Type B pancreatic cell (in vitro differentiated cells): ENCODE data around the gene ARHGEF38. TPM values are rescaled to one million over a fixed set of nuclear protein-coding genes. Genes with fewer than 3 reads are reported as not detected.
"Not testable (repeated sequence)": the region's sequence is repeated elsewhere in the genome, so short reads cannot be mapped to it uniquely, and the experiment has no call there.

Experiments
- DNase-seq: peaks from one replicate; pipeline ENCODE4 v3.0.0; 2021; ENCODE audit warnings: mixed read lengths; ENCODE audit not compliant: unreplicated experiment; ENCODE audit errors: extremely low spot score
- H3K27ac Mint-ChIP-seq: 2 replicates; pipeline ENCODE4 v1.8.0; 2021; ENCODE audit warnings: mild to moderate bottlenecking, mixed read lengths
- H3K27me3 Mint-ChIP-seq: 2 replicates; pipeline ENCODE4 v1.8.0; 2021; ENCODE audit warnings: mixed read lengths
- H3K36me3 Mint-ChIP-seq: 2 replicates; pipeline ENCODE4 v1.8.0; 2021; ENCODE audit warnings: mixed read lengths
- H3K4me1 Mint-ChIP-seq: one replicate; pipeline ENCODE4 v1.8.0; 2021; ENCODE audit warnings: mixed read lengths; ENCODE audit not compliant: unreplicated experiment
- H3K4me3 Mint-ChIP-seq: 2 replicates; pipeline ENCODE4 v1.8.0; 2021; ENCODE audit warnings: mild to moderate bottlenecking, mixed read lengths
- H3K9me3 Mint-ChIP-seq: 2 replicates; pipeline ENCODE4 v1.8.0; 2021; ENCODE audit warnings: mixed read lengths
- CTCF ChIP-seq: fragments of 200-600 bp; sonication (generic); conservative IDR thresholded peaks from 2 replicates; pipeline ENCODE4 v1.5.0; 2021; ENCODE audit warnings: antibody characterized with exemption, mild to moderate bottlenecking
- total RNA-seq: library from RNA; stranded (reverse); gene quantifications from 2 replicates; pipeline ENCODE4 v1.2.1, GENCODE V29; 2021; ENCODE audit warnings: low replicate concordance

Gene ARHGEF38
- total RNA-seq, 1 donor from 2014 or later, result 2.4 TPM

GRCh38 chr4:105677709-105678108 lies 125.3 kb downstream of the ARHGEF38 start:
- no peaks in the 10 kb centered on the region for H3K27me3 Mint-ChIP-seq
- TF ChIP-seq CTCF, result no peak
- H3K4me3 Mint-ChIP-seq, result no peak overlapping the region
- peaks cover 8% of the 10 kb centered on the region for H3K36me3 Mint-ChIP-seq
- H3K27ac Mint-ChIP-seq, result no peak overlapping the region
- H3K9me3 Mint-ChIP-seq, result peaks cover 4% of the 10 kb centered on the region
- H3K4me1 Mint-ChIP-seq, result peaks cover 3% of the 10 kb centered on the region
- DNase-seq, result no peak

GRCh38 chr4:105679186-105679585 lies 126.8 kb downstream of the ARHGEF38 start:
- peaks cover 4% of the 10 kb centered on the region for H3K9me3 Mint-ChIP-seq
- no peaks in the 10 kb centered on the region for H3K27me3 Mint-ChIP-seq
- peaks cover 7% of the 10 kb centered on the region for H3K4me1 Mint-ChIP-seq
- TF ChIP-seq CTCF, result no peak
- no peak overlapping the region for H3K27ac Mint-ChIP-seq
- DNase-seq, result no peak
- peaks cover 11% of the 10 kb centered on the region for H3K36me3 Mint-ChIP-seq
- H3K4me3 Mint-ChIP-seq, result no peak overlapping the region

GRCh38 chr4:105683038-105683437 lies 130.6 kb downstream of the ARHGEF38 start:
- Mint-ChIP-seq H3K27ac (no peak overlapping the region), H3K27me3 (no peaks in the 10 kb centered on the region), H3K9me3 (peaks cover 4% of the 10 kb centered on the region), H3K36me3 (peaks cover 19% of the 10 kb centered on the region), H3K4me1 (peaks cover 7% of the 10 kb centered on the region), H3K4me3 (no peak overlapping the region)
- no peak for DNase-seq
- no peak for TF ChIP-seq CTCF

- Mint-ChIP-seq H3K27ac (no peak overlapping the region), H3K4me3 (no peak overlapping the region), H3K4me1 (peaks cover 4% of the 10 kb centered on the region), H3K27me3 (no peaks in the 10 kb centered on the region), H3K36me3 (peaks cover 36% of the 10 kb centered on the region), H3K9me3 (no peaks in the 10 kb centered on the region)
- DNase-seq, result no peak
- no peak for TF ChIP-seq CTCF
Measured at GRCh38 chr4:105686571-105686970, 134.2 kb downstream of the ARHGEF38 start.

- not testable (repeated sequence) for H3K9me3 Mint-ChIP-seq, H3K27ac Mint-ChIP-seq, H3K4me3 Mint-ChIP-seq, H3K27me3 Mint-ChIP-seq, DNase-seq, H3K4me1 Mint-ChIP-seq
- H3K36me3 Mint-ChIP-seq, result peaks cover 38% of the 10 kb centered on the region
Measured at GRCh38 chr4:105694812-105695211, 142.4 kb downstream of the ARHGEF38 start.

- H3K27ac Mint-ChIP-seq, H3K4me1 Mint-ChIP-seq, DNase-seq, H3K4me3 Mint-ChIP-seq, H3K27me3 Mint-ChIP-seq, H3K9me3 Mint-ChIP-seq: not testable (repeated sequence)
- H3K36me3 Mint-ChIP-seq, result peaks cover 32% of the 10 kb centered on the region
Measured at GRCh38 chr4:105695832-105696231, 143.4 kb downstream of the ARHGEF38 start.

- no peak for DNase-seq
- no peak overlapping the region for H3K4me3 Mint-ChIP-seq
- H3K9me3 Mint-ChIP-seq, result no peaks in the 10 kb centered on the region
- no peaks in the 10 kb centered on the region for H3K27me3 Mint-ChIP-seq
- TF ChIP-seq CTCF, result no peak
- no peaks in the 10 kb centered on the region for H3K4me1 Mint-ChIP-seq
- H3K36me3 Mint-ChIP-seq, result peaks cover 22% of the 10 kb centered on the region
- H3K27ac Mint-ChIP-seq, result no peak overlapping the region
Measured at GRCh38 chr4:105698607-105699006, 146.2 kb downstream of the ARHGEF38 start.
